Pulmonary artery endothelial cell (primary cell): ENCODE results near the gene GABRR1. TPM values are rescaled to one million over a fixed set of nuclear protein-coding genes. Genes with fewer than 3 reads are reported as not detected.

Experiments
- total RNA-seq: library from RNA; depleted of rRNA; stranded (reverse); fragments of >200 nt; gene quantifications from 2 replicates; pipeline ENCODE4 v1.2.3, GENCODE V29; 2014

The GABRR1 gene
- total RNA-seq, 1 donor from 2014 or later = not detected

Other genes starting within 250 kb of the GABRR1 start
- gene PNRC1, start 136.6 kb downstream of the GABRR1 start, total RNA-seq = 49.1 and 49.5 TPM in 2 replicates
- gene SRSF12, start 99.3 kb downstream of the GABRR1 start, total RNA-seq = 0.25 and 0.46 TPM in 2 replicates
- 14.3 and 23.2 TPM in 2 replicates for gene PM20D2, start 71.3 kb downstream of the GABRR1 start, total RNA-seq
- 0.40 and 0.46 TPM in 2 replicates for gene GABRR2, start 97.9 kb upstream of the GABRR1 start, total RNA-seq
- 65.0 and 66.7 TPM in 2 replicates for gene UBE2J1, start 135.4 kb upstream of the GABRR1 start, total RNA-seq
- gene RRAGD, start 194.9 kb upstream of the GABRR1 start, total RNA-seq = 0.33 and 0.95 TPM in 2 replicates
- 4.7 and 6.4 TPM in 2 replicates for gene ANKRD6, start 215.8 kb upstream of the GABRR1 start, total RNA-seq